M059J (cell line): ENCODE measurements around the gene SFXN1. TPM values are rescaled to one million over a fixed set of nuclear protein-coding genes. Genes with fewer than 3 reads are reported as not detected.
"Not testable (repeated sequence)": the region's sequence is repeated elsewhere in the genome, so short reads cannot be mapped to it uniquely, and the experiment has no call there.

Experiments used
- DNase-seq: peaks from one replicate; pipeline ENCODE4 v3.0.0-alpha.2; 2012; ENCODE audit warnings: low read depth
- total RNA-seq: library from RNA; depleted of rRNA; stranded (reverse); fragments of >200 nt; shearing (Covaris generic); gene quantifications from 2 replicates; pipeline ENCODE4 v1.2.3, GENCODE V29; 2014

SFXN1 gene
- total RNA-seq, 1 experiment from 2014 or later = 156 TPM

DNA sequence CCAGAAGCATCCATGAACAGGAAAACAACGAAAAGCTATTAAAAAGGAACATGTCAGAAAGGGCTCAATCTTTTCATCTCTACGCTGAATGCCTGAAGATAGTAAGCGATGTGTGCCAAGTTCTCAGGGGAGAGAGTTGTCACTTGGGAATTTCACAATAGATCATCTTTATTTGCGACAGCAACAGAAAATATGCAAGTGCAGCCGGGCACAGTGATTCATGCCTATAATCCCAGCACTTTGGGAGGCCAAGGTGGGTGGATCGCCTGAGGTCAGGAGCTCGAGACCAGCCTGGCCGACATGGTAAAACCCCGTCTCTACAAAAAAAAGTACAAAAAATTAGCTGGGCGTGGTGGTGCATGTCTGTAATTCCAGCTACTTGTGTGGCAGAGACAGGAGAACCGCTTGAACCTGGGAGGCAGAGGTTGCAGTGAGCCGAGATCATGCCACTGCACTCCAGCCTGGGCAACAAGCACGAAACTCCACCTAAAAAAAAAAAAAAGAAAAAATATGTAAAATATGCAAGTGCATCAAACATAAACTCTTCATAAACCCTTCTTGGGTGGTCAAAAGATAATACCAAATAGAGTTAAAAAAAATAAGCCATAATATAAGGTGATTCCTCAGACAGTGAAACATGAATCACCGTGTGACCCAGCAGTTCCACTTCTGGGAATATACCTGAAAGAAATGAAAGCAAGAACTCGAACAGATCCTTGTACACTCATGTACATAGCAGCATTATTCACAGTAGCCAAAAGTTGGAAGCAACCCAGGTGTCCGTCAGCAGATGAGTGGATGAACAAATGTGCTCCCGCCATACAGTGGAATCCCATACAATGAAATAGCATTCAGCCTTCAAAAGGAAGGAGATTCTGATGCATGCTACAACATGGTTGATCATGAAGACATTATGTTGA, 16.2 kb downstream of the SFXN1 start:
- DNase-seq = peak; percentile 78

DNA sequence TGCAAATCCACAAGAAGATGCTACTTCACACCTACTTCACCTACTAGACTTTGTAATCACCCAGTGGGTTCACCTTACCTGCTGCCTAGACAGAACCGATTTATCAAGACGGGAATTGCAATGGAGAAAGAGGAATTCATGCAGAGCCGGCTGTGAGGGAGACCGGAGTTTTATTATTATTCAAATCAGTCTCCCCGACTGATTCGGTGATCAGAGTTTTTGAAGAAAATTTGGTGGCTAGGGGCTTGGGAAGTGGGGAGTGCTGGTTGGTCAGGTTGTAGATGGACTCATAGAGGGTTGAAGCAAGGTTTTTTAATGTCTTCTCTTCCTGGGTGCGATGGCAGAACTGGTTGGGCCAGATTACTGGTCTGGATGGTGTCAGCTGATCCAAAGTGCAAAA, 23.4 kb downstream of the SFXN1 start:
- no peak for DNase-seq

DNA sequence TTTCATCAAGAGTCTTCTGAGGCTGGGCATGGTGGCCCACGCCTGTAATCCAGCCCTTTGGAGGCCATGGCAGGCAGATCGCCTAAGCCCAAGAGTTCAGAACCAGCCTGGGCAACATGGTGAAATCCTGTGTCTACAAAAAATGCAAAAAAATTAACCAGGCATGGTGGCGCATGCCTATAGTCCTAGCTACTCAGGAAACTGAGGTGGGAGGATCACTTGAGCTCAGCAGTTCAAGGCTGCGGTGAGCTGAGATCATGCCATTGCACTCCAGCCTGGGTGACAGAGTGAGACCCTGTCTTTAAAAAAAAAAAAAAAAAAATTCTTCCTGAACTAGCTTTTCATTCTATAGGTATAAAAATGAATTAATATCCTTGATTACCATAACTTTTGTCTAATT, 29.3 kb downstream of the SFXN1 start:
- DNase-seq = not testable (repeated sequence)

DNA sequence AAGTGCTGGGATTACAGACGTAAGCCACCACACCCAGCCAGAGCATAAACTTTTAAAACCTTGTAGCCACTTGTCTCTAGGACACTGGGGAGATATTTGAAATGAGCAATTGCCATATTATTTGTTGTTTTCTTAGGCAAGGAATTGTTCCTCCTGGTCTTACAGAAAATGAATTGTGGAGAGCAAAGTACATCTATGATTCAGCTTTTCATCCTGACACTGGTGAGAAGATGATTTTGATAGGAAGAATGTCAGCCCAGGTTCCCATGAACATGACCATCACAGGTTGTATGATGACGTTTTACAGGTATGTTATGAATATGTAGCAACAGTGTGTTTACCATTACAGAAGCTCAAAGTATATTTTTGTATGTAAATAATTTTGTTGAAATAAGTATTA, 30.5 kb downstream of the SFXN1 start:
- no peak for DNase-seq

DNA sequence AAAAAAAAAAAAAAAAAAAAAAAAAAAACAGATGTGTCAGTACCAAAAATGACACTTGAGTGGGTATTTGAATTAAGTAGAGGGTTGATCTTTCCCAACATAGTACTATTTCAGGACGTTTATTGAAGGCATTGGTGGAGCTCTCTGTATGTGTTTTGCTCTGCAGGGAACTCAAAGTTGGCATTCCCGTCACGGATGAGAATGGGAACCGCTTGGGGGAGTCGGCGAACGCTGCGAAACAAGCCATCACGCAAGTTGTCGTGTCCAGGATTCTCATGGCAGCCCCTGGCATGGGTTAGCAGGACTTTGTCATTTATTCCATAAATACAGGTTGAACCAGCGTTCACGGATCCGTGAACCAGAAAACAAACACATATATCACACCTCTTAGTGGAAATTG, 34.9 kb downstream of the SFXN1 start:
- DNase-seq = no peak

DNA sequence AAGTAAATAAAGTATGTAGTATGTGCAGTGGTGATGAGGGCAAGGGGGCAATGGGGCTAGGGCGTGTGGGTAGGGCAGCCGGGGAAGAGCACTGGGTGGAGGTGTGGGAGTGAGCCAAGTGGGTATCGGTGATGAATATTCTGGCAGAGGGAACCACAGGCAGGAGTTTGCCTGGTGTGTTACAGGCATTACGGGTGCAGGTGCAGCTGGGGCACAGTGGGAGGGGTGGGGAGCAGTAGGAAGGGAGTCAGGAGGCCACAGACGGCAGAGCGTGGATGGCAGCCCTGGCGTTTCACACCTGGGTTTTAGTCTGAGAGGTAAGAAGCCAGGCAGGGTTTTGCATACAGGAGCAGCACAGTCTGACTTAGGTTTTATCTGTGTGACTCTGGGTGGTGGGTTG, 35.4 kb downstream of the SFXN1 start:
- DNase-seq = no peak

DNA sequence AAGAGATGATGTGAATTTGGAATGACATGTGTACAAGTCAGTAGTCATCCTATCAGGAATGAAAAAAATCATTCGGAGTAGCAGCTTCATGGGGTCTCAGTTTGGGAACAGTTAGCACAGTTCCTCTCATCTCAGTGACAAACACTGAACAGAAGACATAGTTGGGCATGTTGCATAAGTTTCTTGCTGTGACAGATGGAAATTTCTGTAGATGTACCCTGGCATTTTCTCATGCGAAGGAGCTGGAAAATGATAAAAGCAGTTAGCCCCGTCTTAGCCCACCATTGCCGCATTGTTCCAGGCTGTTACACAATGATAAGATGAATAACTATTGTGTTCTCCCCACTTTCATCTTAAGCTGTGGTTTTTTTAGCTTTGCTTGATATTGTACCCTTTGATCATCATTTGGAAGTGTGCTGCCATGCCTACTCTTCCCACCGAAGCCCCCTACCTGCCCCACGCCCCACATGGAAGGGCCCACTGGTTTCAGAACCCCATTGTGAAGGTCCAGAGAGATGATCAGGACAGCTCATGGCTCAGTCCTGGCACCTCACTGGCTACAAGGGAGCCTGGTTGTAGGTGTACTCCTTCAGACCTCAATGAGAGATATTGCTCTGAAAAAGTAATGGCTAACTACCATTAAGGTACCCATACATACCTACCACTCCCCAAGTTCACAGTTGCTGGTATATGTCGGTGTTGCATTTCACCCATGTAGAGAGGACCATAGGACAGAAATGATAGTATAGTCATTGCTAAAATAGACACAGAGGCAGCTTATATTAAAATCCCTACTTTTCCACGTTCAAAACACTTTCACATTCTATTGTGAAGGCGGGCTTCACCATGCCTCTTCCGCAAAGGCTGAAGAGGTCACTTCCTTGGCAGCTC, 38.8 kb downstream of the SFXN1 start:
- no peak for DNase-seq

DNA sequence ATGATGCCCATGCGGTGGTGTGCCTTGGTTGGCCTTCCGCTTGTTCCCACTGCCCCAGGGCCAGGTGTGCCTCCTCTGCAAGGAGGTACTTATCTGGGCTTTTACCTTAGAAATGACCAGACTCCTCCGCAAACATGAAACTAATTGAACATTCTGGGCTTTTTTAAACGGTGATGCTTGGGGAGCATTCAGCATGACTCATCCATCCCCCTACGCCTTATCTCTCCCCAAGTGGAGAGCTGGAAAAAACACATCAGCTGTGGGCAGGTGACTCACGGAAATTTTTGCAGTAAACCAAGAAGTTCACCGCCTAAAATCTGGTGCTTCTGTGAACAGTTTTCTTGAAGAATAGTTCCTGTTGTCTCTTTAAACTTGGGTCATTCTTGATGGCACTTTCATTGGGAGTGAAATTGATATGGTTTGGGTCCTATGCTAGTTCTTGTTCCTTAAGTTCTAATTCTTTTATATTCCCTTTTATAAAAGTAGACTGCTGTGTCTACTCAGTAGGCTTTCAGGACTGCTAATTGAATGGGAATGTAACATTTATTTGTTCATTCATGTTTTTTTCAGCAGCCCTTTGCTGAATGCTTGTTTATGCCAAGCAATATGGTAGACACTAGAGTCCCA, 39.6 kb downstream of the SFXN1 start:
- peak; percentile 98 for DNase-seq

DNA sequence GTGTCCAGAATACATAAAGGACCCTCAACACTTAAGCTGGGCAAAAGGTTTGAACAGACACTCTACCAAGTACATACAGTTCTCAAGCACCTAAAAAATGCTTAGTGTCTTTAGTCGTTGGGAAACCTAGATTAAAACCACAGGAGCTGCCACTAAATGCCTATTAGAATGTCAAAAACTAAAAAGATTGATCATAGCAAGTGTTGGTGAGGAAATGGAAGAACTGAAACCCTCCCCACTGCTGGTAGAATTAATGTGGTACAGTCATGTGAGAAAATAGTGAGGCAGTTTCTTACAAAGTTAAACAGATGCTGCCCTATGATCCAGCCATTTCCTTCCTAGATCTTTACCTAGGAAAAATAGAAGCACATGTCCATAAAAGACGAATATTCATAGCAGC, 40.6 kb downstream of the SFXN1 start:
- no peak for DNase-seq

DNA sequence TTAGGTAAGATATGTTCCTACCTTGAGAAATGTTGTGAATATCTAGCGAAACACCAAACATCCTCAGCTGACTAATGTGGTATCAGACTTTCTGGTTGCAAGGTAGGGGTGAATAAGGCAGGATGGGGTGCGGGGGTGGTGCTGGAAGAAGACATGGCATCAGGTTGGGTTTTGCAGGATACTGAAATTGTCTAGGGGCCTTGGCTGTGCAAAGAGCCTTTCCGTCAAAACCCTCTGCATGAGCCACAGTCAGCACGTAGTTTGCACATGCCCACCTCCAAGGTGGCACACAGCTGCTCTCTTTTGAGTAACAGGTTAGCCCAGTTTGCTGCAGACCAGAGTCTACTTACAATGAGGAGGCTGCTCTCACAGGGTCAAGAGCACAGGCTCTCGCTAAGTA, 42.0 kb downstream of the SFXN1 start:
- DNase-seq = no peak

DNA sequence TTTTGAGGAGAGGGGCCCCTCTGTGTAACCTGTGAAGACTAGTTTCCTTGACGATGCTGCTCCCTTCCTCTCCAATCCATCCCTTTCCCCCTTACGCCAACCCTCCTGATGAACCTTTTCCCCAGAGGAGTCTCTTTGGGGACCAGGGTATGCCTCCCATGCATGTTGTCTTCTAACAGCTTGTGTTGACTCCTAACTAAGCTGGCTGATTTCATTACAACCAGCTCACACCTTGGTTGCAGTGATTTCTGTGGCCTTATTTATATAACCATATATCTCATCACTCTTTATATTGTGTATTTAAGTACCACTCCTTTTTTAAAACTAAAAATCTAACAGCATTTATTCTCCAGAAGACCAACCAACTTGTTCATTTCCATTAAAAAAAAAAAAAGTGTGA, 42.5 kb downstream of the SFXN1 start:
- no peak for DNase-seq

DNA sequence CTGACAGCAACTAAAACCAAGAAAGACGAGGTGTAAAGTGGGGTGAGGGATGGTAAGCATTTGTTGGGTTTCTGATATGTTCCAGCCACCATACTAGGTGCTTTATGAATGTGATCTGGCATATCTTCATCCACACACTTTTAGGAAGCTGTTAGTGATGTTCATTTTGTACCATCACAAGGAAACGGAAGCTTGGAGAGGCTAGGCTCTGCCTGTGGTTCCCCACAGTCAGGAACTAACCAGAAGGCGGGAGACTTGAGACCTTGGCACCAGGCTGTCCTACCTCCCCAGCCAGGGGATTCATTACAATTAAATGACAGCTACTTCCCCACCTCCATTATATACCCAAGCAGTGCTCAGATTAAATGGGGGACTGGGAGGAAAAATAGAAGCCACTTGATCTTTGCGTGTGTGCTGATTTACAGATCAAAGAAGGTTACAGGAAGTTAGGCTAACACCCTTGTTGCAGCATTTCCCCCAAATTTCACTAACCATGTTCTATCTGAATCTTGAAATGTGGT, 43.0 kb downstream of the SFXN1 start:
- no peak for DNase-seq

DNA sequence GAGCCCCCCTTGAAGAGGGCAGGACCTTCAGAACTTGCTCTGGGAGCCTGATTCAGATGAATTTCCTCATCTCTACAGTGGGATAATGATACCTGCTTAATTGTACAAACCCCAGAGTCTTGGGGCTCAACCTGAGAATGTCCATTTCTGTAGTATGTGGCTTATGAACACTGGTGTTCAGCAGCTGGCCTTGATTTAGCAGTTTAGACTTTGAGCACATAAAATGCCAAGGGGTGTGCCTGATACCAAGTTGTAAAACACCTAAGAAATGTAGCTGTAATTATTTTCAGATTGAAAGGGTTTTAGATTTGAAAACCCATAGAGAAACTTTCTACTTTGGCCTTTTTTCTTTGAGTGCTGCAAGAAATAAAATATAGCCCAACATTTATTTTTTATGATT, 44.9 kb downstream of the SFXN1 start:
- no peak for DNase-seq

DNA sequence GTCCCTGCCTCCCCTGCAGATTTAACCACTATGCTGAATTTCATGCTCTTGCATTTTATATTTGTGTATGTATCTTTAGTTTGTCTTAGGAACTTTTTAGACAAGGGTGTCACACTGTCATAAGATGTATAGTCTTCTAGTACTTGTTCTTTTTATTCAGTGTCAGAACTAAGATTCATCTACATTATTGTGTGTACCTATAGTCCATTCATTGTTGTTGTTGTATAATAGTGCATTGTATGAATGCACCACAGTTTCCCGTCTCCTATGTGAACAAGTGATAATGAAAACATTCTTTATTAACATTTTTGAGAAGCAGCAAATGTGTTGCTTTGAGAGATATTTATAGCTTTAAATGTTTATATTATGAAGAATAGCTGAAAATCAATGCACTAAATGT, 45.9 kb downstream of the SFXN1 start:
- no peak for DNase-seq

DNA sequence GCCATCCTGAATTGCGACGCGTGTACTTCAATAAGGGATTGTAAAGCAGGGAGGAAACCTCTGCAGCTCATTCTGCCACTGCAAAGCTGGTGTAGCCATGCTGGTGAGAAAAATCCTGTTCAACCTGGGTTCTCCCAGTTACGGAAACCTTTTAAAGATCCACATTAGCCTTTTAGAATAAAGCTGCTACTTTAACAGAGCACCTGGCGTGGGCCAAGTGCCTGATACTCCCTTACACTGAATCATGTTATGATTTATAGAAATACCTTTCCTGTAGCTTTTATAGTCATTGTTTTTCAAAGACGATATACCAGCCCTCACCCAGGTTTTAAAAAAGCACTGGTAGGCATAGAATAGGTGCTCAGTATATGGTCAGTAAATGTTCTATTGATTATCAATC, 48.3 kb downstream of the SFXN1 start:
- no peak for DNase-seq

DNA sequence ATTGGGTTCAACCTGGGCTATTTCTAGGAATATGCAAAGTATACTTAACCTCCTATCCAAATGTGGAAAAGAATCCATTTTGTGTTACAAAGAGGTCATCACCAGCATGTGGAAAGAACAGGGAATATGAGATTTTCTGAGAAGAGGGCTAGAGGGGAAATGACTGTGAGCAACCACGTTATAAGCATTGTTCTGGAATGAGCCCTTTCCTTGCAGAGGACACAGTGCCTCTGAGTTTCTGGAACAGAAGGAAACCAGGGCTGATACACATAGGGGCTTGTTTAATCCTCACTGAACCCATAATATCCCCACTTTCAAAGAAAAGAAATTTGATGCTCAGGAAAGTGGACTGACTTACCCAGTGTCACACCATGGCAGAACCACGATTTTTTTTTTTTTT, 53.0 kb downstream of the SFXN1 start:
- no peak for DNase-seq

DNA sequence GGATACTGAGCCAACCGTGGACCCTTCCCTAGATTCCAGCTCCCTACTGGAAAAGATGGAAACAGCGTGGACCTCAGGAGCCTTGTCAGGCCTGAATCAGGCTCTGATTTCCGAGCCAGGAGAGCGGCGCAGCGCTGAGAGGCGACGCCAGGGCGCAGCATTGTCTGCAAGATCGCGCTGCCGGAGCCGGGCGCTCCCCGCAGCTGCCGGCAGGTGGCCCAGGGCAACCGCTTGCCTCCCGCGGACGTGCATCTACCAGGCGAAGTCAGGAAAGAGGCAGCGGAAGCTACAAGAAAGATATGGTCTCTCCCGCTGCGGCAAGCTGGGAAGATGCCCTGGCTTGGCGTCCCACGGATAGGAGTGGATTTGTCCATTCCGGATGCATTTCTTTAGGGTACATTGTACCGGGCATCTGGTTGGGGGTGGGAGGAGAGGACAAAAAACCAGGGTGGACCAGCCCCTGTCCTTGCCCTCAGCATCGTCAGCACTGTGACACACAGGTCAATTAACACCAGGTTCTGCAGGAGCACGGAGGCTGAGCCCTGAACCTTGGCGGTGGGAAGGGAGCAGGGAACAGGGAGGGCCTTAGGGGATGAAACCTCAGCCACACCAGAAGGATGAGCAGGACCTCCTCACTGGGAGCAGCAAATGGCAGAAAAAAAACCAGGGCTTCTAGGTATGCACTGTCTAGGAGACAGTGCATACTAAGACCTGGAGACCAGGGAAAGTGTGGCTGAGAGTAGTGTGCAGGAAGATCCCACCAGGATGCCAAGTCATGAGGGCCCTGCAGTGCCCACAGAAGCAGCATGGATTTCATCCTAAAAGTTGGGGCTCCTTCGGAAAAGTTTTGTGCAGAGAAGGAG, 55.9 kb downstream of the SFXN1 start:
- peak; percentile 76 for DNase-seq

DNA sequence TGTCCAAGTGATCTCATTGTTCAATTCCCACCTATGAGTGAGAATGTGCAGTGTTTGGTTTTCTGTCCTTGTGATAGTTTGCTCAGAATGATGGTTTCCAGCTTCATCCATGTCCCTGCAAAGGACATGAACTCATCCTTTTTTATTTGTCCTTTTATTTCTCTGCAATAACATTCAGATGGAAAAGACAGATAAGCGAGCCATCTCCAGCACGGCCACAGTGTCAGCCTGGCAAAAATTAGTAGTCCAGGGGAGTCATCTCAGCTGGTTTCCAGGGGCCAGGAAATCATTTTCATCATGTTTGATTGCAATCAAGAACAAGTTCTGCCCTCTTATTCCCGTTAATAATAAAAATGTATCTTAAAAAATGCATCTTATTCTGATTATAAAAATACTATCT, 57.0 kb downstream of the SFXN1 start:
- not testable (repeated sequence) for DNase-seq

DNA sequence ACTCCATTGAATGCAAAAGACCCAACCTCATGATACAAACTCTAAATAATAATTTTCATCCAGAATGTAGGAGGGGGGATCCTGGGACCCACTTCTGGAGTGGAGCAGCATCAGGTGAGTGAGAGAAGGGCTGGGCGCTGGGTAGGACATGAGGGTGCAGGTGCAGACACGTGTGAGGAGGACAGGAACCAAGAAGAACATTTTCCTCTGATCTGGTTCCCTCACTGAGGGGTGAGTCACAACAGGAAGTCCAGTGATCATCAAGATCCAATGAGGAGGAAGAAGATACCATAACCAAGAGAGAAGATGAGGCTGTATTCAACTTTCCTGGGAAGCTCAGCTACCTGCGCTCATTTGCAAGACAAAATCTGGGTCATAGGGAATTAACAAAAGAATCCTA, 57.4 kb downstream of the SFXN1 start:
- DNase-seq = no peak

DNA sequence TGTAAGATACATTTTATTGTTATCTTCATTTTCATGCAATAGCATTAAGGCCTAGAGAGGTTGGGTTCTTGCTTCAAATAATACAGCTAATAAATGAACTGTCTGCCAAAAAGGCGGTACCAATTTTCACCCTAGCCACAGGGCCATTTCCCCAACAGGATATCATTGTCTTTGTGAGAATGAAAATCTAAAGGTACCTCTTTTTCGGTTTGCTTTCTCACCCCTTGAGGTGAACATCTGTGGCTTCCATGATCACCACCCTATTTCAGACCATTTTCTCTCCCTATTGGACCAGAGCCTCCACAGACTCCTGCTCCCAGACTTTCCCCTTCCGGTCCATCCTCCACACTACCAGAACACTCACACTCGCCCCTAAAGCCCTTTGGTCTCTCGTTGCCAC, 60.2 kb downstream of the SFXN1 start:
- DNase-seq = no peak

DNA sequence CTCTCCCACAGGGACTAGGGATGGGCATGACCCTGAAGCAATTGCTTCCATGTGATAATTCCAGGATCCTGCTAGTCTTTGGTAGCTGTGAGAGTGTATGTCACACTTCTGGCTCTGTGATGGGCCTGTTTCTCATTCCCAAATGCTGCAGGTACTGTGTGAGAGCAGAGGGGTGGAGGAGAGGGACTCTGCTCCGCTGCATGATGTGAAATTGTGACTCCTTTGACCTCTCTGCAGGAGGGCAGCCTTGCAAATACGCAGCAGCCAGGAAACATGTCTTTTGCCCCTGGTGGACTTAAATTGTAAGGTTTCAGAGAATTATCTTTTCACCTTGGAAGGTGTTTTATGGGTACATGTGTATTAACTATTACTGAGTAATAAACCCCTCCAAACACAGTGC, 61.6 kb downstream of the SFXN1 start:
- no peak for DNase-seq
